NCI-H1930 (cell line): ENCODE data around the gene RAB31.

ENCODE experiments used
- DNase-seq, 2 experiments: peaks; one replicate each; lab custom pipeline; 2025; lab: John Stamatoyannopoulos, UW

The RAB31 gene

DNA sequence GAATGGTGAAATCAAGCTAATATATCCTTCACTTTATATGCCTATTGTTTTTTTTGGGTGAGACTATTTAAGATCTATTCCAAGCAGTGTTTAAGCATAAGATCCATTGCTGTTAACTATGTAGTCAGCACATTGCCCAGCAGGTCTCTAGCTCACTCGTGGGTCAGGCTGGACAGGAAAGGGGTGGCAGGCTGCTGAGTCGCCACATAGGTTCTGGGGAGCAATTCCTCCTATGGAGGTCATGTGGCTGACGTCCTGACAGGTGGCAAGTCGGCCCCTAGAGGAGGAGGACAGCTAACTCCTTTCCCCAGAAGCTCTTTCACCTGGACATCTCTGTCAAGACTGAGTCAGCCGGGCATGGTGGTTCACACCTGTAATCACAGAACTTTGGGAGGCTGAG is 13.9 kb upstream of the RAB31 start:
- DNase-seq = no peak

DNA sequence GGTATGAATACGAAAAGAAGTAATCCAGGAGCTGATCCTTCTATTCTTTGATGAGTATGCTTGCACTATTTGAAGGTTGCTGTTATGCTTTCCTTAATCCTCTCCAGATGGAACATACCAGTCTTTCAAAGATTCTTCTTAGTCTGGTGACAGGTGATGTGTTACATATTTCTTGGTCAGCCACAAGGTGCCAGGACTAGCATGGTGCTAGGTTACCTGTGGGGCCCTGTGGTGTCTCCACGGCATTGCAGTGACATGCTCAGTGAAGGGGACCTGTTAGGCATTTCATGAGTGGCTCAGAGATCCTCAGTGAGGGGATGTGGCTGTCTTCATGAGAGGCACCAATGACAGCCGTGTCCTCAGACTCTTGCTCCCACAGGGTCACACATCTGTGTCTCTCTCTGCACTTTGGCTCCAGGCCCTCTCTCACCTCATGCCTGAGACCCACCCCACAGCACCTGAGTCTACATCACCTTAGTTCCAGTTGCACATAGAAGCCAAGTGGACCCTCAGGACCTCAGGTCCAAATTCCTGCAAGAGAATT is 13.1 kb upstream of the RAB31 start:
- DNase-seq = no peak

DNA sequence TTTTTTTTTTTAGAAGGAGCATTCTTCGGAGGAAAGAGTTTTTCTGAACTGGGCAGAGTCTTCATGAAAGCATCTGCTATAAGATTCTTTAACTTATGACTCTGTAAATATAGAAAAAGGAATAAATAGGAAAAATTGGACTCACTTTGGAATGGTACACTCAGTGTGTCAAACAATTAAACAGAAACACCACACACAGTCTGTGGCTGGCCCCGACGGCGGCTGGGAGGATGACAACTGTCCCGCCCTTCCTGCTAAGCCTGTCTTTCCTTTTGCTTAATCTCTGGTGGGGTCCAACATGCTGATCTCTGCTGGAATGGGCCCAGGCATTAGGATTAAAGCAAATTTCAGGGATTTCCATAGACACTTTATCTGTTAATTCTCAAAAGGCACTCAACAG is 12.5 kb upstream of the RAB31 start:
- no peak for DNase-seq

DNA sequence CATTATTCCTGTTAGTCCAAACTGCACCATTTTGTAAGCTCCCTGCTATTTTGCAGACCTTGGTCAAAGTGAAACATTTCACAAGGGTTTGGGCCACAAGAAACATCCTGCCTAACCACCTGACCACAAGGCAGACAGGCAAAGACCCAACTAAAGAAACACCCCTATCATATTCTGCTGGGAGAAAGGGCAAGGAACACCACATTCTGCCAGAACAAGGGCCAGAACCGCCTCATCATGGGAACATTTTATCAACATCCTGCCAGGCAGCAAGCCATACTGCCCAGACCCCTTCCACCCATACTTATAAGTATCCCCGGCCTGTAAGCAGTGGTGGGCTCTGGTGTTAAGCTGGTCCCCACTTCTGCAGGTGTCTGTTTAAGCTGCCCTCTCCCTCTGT is 12.0 kb upstream of the RAB31 start:
- DNase-seq = no peak

GRCh38 chr18:9696701-9697100 is 11.4 kb upstream of the RAB31 start:
- DNase-seq = no peak

GRCh38 chr18:9697121-9697520 is 11.0 kb upstream of the RAB31 start:
- no peak for DNase-seq

GRCh38 chr18:9698497-9698896 is 9.6 kb upstream of the RAB31 start:
- DNase-seq = no peak

GRCh38 chr18:9700261-9700796 is 7.8 kb upstream of the RAB31 start:
- no peak for DNase-seq

DNA sequence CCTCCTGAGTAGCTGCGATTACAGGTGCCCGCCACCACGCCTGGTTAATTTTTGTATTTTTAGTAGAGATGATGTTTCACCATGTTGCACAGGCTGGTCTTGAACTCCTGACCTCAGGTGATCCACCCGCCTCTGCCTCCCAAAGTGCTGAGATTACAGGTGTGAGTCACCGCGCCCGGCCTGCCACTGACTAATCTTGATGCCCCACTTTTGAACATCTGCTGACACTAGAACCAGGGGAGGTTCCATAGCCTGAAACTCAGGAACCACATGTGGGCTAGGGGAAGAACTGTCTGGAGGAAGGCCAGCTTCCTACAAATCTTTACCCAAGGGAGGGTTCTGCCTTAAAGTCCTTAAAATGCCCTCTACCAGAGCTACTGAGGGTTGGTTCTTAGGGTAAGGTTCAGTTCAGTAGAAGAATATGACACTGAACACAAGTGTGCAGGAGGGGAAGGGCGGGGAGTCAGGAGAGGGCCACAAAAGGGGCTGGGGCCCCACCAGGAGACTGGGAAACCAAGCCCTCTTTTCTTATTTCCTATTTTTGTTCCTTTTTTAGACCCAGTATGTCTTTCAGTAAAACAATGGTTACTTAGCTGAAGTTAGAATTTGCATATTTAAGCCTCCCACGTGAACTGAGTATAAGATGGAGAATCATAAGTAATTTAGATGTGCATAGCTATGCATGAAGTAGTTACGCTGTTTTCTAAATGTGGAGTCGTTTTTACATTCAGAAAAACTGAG is 6.3 kb upstream of the RAB31 start:
- DNase-seq = no peak

DNA sequence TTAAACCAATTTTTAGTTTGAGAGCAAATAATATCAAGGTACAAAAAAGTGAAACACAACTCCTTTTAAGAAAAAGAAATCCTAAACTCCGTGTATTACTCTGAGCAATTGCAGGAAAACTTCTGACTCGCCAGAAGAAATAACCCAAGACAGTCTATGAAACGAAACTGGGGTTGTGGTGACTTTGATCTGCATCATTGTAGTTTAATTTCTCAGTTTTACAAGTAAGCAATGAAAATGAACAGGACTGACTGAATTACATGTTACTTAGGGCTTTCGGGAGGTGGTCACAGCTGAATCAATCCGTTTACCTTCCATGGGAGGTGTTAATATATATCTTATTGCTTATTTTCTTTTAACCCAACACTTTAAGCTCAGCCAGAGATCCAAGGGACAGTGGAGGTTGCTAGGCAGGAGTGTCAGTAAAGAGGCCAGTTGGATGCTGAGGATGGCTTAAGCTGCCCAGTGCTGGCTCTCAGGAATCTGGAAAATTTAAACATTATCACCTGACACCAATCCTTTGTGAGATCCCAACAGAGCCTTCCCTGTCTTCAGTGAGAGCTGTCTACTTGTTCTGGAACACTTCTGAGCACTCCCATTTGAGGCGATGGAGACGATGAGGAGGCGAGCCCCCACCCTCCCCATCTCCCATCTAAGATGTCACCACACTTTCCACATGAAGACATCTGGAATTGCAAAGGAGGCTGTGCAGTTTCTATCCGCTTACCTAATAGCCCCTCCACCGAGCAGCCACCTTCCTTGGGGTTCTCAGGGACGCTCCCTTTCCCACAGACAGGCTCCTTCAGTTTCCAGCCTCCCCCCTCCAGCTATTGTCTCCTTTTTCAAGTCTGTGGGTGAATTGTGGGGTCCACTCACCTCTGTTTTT is 3.6 kb upstream of the RAB31 start:
- no peak for DNase-seq

DNA sequence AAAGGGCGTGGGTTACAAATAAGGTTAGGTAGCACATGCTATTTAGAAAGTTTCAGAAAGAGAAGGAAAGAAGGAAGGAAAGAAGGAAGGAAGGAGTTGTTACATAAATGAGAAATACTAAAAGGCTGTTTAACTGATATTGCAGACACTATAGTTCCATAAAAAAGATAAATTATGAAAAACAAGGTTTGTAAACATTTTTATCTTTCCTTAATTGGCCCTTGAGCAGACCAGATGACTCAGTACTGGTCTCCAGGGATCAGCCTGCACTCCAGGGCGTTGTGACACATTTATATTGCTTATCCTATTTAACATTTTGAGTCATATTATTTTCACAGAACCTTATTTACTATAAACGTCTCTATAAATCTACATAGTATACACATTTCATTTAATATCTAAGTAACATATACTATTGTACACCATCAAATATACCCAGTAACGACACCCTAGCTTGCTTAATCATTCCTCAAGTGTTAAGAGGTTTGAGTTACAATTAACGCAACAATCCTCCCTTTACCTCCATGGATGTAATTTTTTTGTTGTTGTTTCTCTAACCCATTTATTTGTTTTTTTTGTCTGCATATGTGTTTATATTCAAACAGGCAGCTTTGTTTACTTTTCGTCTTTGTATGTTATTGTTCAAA is 2.8 kb upstream of the RAB31 start:
- DNase-seq = no peak

DNA sequence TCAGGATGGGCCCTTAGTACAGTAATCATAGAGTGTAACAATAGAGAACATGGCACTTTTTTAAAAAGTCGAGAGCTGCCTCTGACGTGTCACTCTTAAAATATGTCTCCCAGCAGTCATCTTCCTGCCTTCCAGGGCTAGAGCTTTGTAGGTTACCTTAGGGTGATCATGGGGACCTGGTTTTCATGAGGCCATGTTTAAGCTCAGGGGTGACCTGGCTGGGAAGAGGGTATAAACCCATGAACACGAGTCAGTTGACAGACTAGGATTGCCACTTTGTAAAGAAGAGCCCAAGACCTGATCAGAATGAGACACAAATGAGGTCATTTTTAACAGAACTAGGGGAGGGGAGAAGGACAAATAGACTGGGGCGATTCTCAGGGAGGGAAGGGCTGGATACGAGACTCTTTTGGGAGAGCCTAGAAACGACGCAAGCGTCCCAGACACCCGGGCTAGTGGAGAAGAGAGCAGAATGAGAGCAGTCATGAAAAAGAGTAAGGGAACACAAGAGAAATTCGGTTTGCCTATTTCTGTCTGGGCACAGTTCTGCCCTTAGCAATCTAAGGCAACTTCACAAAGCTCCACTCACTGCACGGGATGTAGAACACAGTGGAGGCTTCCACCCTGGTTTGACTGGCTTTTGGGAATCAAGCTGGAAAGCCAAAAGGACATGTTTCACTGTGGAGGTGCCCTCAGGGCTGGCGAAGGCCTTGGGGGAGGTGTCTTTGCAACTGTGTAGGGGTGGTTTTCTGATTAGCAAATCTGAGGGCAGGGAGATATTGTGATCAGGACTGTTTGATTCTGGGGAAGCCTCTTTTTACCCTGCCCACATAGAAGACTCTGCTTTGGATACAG is 1.8 kb upstream of the RAB31 start:
- no peak for DNase-seq

GRCh38 chr18:9707381-9708056 is 582 bp upstream of the RAB31 start:
- no peak for DNase-seq

DNA sequence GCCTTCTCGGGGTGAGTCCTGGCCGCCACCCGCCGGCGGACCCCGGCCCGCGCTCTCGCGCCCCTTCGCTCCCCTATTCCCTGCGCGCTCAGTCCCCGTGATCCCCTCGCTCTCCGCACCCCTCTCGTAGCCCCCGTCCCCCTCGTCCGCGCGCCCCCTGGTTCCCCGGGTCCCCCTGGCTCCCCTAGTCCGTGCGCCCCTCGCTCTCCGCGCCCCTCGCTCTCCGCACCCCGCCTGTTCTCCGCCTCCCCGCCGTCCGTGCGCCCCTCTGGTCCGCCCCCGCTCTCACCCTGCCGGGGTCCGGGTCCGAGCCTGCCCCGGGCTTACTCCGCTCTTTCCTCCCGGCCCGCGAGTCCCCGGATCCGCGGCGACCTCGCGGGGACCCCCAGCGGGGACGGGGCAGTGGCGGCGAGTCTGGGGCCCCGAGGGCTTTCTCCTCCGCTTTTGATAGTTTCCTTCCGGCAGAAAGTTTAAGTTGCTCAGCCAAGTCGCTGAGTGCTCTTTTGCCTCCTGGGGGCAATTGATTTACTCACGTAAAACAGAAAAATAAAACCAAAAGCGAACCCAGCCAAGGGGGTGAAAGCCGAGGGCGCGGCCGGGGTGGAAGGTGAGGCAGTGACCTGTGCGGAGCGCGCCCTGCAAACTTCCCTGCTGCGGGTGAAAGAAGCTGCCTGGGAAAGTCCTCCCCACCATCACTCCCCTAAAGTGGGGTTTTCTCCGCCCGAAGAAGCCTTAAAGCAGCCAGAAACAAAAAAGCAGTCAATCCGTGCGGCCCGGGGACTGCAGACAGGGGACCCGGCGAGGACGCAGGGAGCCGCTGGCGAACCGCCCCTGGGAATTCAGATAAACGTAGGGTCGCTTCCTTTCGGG is 568 bp downstream of the RAB31 start:
- no peak for DNase-seq

DNA sequence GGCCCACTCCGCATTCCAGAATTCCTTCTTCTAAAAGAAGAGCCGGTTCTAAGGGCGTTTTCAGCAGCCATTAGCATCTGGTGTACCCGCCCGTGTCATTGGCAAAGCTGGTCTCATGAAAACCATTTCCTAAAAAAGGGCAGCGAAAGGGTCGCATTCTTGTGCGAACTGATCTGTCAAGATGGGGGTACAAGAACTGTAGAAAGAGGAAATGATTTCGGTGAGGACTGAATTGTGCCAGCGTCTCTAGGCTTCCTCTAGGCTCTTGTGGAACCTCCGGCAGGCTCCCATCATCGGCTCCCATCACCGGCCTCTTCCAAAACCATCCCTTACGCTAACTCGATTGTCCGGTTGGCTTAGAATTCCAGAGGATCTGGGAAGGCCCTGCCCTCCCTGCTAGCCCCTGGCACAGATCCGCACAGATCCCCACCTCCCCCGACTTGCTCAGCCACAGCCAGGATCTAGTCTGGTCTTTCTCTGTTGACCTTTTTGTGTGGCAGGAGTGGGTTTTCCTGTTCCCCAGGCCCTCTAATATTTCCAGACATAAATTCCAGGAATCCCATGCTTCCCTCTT is 1.3 kb downstream of the RAB31 start:
- no peak for DNase-seq

- no peak for DNase-seq
Measured at GRCh38 chr18:9710037-9710436, 1.9 kb downstream of the RAB31 start.

DNA sequence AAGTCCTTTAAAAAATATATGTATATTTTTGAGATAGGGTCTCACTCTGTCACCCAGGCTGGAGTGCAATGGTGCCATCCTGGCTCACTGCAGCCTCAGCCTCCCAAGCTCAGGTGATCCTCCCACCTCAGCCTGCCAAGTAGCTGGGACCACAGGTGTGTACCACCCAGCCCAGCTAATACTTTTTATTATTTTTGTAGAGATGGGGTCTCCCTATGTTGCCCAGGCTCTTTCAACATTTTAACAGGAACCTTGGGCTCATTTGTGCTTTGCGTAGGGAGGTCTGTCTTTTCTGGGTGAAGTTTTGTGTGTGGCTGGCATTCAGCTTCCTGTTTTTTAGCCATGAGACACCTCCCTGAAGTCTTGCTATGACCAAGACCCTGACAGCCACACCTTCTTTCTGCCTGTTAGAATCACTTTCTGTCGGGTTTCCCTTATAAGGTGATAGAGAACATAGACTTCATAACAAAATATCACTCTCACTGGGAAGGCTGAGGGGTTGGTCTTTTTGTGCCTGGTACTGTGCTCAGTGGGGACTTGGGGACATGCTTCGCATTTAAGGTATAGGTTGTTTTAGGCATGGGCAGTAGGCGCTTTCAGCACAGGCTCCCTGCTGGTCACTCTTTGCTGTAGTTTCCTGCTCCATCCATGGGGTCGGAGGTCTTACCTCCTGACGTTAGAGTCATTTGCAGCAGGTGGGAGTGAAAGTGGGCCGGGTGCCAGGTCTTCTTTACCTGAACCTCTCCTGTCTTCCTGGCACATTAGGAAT is 3.4 kb downstream of the RAB31 start:
- no peak for DNase-seq

DNA sequence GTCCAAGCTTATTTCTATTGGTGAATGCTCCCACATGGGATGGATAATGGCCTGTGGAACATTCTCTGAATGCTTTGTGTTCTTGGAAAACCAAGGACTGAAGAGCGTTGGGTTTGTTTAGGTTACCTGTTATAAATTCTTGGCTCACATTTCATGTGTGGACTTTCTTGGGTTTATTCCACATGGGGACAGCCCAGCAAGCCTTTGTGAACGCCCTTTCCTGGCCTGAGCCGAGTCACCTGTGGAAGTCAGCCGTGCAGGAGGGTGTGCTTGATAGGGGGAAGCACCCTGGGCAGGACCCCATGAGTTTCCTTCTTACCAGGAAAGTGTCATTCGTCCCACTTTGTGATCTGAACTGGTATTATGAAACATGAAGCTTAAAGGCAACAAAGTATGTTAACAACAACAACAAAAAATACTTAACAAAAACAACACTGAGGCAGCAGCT is 4.1 kb downstream of the RAB31 start:
- DNase-seq = no peak

- no peak for DNase-seq
Measured at GRCh38 chr18:9712611-9713010, 4.5 kb downstream of the RAB31 start.
